ENCODE data around the gene TMEM198. TPM values are rescaled to one million over a fixed set of nuclear protein-coding genes. Genes with fewer than 3 reads are reported as not detected.

The TMEM198 gene
- total RNA-seq, 1 donor from 2014 or later = 1.8 TPM

DNA sequence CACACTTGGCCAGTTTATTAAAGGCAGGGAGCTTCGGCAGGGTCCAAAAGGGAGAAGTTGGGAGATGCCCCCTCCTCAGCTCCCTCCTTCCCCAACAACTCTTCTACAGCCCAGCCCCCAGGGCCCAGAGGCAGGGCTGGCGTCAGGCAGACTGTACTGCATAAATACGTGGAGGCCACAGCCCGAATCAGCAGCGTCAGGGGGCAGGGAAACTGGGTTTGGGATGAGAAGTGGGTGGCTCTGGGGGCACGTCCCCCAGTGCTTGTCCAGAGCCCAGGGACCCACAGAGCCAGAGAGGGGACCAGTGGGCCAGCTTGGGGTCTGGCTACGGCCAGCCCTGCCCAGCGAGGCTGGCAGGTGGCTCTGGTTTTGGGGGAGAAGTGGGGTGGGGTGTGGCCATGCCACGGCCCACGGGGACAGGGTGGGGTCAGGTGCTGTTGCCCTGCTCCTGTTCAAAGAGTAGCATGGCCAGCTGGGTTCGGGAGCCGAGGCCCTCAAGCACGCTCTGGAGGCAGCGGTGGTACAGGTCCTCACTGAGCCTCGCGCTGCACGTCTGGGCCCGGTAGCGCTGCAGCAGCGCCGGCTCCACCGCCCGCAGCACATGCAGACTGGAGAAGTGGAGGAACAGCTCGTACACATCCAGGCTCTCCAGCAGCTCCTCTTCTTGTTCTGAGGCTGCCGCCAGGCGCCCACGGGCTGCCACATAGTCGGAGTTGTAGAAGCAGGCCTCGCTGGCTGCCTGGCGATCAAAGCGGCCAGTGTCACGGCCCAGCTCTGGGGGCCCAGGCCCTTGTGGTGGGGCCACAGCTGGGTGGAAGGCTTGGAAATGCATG is 4.7 kb upstream of the TMEM198 start:
- no peak for DNase-seq (ENCODE audit: low spot score)
- intact Hi-C loops (cut with DNase I) = no loop called here

DNA sequence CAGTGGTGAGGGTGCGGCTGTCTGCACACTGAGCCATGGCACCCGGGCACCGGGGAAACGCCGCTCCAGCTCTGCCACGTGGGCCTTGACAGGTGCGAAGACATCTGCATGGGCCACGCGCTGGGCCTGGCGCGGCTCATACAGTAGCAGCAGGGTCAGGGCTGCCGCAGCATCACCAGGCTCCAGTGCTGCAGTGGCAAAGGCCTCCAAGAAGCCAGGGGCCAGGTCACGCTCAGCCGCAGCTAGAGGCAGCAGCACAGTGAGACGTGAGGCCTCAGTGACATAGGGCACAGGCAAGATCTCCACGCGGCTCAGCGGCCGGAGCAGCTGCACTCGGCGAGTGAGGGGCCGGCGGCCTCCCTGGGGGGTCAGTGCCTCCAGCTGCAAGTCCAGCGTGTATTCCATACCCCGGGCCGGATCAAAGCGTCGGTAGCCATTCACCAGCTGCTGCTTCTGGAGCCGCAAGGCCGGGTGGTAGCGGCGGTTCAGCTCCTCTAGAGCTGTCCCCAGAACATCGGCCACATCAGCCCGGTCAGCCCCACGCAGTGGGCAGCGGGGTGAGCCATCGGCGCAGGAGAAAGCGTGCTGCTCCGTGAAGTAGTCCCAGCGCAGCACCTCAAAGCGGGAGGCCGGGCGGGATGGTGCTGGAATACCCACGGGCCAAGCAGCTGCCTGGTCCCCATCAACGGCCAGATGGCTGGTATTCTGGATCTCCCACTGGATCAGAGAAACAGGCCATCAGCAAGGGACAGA is 3.7 kb upstream of the TMEM198 start:
- no peak for DNase-seq (ENCODE audit: low spot score)
- intact Hi-C loops (cut with DNase I) = no loop called here

DNA sequence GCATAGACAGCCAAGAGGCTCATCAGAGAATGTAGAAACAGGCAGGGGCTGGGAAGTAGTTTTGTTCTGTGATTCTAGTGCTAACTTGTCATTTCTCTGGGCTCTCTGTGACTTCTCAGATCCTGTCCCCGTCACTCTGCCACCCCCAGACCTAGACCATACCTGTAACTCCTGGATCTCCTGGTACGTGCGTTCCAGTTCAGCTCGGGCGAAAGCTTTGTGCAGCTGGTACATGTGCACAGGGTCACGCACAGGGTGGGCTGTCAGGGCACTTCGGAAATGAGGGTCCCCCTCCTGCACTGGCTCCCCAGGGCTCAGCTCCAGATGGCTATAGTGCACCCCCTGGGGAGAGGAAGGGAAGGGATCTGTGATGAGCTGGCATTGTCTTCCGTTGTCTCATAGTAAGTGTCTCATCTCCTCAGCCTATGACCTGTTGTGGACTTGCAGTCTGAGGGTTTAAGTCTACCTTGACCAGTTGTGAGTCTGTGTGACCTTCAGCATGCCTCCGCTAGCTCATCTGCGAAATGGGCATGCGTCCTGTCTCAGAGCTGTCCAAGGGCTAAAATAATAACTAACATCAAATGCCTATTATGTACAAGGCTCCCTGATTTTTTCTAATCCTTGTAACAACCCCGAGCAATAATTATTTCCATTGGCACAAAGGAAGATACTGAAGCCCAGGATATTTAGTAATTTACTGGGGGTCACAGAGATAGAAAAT is 2.9 kb upstream of the TMEM198 start:
- DNase-seq (ENCODE audit: low spot score) = no peak
- intact Hi-C loops (cut with DNase I) = no loop called here

DNA sequence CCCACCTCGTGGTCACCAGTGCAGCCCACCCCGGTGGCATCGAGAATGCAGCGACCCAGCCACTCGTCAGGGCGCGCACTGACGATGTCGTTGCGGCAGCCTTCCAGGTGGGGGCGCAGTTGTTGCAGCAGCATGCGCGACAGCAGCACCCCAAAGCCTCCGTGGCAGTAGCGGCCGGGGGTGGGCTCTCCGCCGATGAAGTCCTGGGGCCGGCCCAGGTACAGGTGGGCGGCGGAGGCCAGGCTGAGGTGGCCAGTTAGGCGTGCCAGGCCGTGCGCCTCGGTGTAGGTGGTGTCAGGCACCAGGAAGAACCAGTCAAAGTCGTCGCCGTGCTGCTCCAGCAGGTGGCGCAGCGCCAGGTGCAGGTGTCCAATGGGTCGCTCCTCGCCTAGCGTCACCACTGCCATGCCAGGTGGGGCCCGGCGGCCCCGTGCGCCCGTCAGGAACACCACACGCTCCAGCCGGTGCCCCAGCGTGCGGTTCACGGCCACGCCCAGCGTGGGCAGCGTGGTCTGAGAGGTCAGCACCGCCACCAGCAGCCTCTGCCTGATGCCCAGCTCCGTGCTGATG is 2.1 kb upstream of the TMEM198 start:
- intact Hi-C loops (cut with DNase I) = loop anchor here (2.0 kb wide), 2 partner anchors 55 to 147 kb away; partner anchors contain the start of gene STK11IP
- DNase-seq (ENCODE audit: low spot score) = peak; percentile 86

DNA sequence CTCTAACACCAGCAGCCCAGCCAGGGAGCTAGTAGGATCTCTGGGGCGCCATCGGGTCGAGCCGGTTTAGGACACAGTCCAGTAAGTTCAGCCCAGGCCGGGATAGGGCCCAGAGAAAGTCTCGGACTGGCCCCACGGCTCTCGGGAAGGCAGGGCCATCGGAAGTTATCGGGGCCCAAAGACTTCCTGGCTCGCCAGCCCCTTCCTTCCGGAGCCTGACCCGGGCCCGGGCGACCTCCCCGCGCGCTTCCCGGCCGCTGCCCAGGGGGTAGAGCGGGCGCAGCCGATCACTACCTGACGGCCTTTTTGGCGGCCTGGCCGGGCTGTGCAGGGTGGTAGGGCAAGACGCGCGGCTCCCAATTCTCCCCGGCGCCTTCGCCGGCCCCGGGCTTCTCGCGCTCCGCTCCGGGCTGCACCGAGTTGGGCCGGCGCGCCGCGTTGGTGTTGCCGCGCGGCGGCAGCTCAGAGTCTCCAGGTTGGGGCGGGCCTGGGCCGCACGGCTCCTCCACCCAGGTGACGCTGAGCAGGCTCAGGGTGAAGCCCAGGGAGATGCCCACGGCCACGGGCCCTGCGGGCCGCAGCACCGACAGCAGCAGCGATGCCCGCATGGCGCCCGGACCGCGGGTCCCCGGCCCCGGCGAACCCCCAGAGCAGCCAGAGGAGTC is 765 bp upstream of the TMEM198 start:
- no peak for DNase-seq (ENCODE audit: low spot score)
- intact Hi-C loops (cut with DNase I) = loop anchor here (1.0 to 2.0 kb wide), 3 partner anchors 54 to 146 kb away; partner anchors contain the start of gene STK11IP

DNA sequence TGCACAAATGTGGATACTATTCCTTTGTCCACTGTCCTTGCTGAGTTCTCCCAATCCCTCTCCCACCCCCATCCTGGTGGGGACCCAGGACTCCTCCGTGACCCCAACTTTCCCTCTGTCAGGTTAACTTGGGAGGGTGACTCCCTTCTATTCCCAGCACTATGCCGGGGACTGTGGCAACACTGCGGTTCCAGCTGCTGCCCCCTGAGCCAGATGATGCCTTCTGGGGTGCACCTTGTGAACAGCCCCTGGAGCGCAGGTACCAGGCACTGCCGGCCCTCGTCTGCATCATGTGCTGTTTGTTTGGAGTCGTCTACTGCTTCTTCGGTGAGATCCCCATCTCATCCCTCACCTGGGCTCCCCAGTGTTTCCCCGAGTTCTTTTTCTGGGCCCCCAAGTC is 739 bp downstream of the TMEM198 start:
- intact Hi-C loops (cut with DNase I) = no loop called here

DNA sequence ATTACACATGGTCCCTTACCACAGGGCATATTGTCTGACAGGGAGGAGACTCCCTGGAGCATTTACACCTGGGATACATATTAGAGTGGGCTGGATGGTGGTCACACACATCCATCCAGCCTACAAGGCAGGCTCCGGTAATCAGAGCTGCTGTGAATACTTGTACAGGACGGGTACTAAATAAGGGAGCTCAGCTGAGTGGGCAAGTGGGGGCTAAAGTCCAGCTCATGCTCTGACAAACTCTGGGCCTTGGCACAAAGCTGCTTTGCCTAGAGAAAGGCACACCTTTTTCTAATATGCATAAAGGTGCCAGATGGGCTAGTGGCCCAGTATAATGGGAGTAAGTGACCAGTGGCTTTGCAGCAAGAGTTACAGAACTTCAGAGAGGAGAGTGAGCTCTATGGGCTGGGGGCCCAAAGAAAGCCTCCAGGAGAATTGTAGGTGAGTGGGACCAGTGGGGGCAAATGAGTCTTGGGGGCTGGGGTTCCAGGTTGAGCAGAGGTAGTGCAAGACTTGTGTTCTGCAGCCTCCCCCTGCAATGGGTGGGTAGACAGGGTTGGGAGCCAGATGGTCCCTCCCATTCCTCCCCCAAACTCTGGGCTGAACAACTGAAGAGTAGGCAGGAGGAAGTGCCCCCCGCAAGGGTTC is 1.6 kb downstream of the TMEM198 start:
- intact Hi-C loops (cut with DNase I) = no loop called here
- no peak for DNase-seq (ENCODE audit: low spot score)

More for the DNA sequence above, 739 bp downstream of the TMEM198 start:
- no peak for DNase-seq (ENCODE audit: low spot score)

DNA sequence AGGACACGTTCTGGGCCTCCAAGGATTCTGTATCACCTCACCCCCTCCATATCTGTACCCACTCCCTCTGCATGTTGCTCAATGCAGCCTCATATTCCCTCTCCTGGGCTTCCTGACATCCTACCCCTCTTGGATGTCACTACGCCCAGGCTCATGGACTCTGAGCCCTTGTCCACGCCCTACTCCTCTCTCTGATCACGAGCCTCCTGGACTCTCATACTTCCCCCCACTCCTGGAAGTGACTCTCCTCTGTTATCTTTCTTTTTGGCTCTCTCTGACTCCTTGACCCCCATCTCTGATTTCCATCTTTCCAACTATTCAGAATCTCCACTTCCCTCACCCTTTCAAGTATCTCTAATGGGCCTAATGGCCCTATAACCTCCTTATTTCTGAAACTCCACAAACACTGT is 2.1 kb downstream of the TMEM198 start:
- intact Hi-C loops (cut with DNase I) = no loop called here
- DNase-seq (ENCODE audit: low spot score) = no peak

DNA sequence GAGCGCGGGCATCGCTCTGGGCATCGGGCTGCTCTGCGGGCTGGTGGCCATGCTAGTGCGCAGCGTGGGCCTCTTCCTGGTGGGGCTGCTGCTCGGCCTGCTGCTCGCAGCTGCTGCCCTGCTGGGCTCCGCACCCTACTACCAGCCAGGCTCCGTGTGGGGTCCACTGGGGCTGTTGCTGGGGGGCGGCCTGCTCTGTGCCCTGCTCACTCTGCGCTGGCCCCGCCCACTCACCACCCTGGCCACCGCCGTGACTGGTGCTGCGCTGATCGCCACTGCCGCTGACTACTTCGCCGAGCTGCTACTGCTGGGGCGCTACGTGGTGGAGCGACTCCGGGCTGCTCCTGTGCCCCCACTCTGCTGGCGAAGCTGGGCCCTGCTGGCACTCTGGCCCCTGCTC is 3.8 kb downstream of the TMEM198 start:
- DNase-seq (ENCODE audit: low spot score) = no peak
- intact Hi-C loops (cut with DNase I) = no loop called here

DNA sequence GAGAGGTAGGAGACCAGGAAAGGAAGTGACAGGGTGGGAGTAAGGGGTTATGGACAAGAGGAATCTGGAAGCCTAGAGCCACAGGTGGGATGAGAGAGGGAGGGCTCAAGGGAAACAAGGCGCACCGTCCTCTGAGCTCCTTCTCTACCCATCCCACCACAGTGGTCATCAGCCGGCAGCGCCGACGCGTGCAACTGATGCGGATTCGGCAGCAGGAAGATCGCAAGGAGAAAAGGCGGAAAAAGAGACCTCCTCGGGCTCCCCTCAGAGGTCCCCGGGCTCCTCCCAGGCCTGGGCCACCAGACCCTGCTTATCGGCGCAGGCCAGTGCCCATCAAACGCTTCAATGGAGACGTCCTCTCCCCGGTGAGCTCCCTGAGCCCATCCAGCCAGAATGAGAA is 5.2 kb downstream of the TMEM198 start:
- DNase-seq (ENCODE audit: low spot score) = no peak
- intact Hi-C loops (cut with DNase I) = no loop called here

DNA sequence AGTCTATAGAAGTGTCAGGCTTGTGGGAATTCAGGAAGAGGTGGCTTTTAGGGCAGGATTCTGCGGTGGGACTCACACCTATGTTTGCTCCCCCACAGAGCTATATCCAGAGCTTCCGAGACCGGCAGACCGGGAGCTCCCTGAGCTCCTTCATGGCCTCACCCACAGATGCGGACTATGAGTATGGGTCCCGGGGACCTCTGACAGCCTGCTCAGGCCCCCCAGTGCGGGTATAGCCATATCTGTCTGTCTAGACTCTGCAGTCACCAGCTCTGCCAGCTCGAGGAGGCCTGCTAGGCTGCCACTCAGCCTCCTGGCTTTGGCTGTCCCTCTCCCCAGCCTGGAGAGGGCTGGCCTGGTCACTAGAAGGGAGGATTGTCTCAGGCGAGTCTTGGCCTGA is 5.8 kb downstream of the TMEM198 start:
- DNase-seq (ENCODE audit: low spot score) = no peak
- intact Hi-C loops (cut with DNase I) = no loop called here

DNA sequence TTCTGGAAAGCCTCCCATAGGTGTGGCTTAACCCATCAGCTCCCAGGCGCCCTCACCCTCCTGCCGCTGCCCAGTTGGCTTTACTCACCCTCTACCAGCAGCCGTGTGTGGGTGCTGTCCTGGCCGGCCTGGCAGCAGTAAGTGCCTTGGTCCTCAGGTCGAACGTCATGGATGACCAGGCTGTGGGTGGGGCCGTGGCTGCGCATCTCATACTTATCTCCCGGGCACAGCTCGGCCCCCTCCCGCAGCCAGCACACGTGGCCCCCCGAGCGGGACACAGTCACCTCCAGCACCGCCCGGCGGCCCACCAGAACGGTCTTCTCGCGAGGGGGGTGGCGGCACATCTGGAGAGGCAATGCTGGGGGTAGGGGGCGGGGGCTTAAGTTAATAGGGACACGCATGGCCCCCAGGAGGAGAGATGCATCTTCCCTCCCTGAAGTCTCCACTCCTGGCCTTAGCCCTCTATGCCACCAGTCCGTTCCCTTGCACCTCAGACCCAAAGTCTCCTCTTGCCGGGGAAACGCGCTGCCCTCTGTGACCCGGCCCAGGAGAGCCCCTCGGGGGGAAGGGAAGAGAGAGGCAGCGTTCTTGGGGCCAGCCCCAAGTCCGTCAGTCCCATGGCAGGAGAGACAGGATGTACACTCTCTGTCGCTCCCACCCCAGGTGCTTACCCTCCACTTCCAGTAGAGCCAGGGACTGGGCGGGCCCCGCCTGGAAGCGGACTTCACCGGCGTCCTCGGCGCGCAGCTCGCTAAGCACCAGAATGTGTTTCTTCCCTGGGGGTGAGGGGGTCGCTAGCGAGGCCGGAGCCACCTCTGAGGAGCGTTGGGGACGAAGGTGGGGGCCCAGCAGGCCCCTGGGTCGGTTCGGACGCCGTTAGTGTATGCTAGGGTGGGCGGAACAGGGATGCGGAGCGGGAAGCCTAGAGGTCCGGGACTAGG is 7.9 kb downstream of the TMEM198 start:
- intact Hi-C loops (cut with DNase I) = no loop called here

DNA sequence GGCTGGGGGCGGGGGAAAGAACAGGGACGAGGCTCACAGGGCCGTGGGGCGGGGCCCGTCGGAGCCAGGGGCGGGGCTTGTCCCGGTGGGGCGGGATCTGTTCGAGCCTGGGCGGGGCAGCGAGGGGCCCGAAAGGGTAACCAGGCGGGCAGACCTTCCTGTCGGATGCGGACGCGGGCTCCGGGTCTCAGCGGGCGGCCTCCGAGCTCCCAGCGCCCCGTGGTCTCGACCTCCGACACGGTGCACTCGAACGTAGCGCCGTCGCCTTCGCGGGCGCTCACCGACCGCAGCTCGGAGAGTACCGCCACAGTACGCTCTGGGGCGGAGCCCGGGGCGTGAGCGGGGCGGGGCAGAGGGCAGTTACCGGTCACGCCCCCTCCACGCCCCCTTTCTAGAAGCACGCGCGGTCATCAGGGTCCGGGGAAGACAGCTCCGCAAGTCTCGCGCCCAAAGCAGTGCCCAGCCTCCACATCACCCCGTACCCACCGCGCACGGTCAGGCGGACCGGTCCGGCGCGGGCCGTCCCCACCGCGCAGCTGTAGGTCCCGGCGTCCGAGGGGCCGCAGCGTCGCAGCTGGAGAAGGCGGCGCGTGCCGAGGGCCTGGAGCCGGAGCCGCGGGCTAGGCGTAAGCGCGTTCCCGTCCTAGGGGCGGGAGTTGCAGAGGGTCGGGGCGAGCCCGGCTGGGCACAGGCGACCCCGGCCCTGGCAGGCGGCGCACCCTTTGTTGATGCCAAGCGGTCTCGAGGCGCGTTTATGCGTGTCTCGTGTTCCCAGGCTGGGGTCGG is 8.7 kb downstream of the TMEM198 start:
- intact Hi-C loops (cut with DNase I) = no loop called here
- DNase-seq (ENCODE audit: low spot score) = peak; percentile 84

More for the DNA sequence above, 7.9 kb downstream of the TMEM198 start:
- no peak for DNase-seq (ENCODE audit: low spot score)

DNA sequence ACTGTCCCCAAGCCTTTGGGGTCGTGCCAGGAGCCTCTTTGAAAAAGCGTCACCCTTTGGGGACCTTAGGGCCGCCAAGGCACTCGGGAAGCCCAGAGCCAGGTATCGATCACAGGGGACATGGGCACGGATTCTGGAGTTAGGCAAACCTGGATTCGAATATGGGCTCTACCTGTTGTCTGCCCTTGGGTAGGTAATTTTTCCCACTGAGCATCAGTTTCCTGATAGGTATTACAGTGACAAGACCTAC is 9.3 kb downstream of the TMEM198 start:
- DNase-seq (ENCODE audit: low spot score) = no peak
- intact Hi-C loops (cut with DNase I) = no loop called here

DNA sequence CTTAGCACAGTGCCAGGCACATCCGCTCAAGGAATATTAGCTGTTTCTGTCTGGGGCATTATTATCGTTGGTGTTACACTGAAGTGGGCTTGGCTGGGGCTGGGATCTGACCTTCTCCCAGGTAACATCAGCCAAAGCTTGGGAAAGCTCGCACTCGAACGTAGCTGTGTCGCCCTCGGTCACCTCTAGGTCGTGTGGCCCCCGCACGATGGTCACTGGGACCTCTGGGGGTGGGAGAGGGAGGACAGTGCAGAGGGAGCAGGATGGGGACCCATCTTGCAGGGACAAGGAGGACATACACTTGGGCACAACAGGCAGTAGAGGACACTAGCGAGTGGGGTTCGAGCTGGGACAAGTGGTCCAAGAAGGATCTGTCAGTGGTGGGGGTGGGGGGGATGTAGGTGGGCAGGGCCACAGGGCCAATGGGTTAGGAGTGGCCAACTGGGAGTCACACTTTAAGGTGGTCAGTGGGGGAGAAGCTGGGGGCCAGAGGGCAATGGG is 9.7 kb downstream of the TMEM198 start:
- DNase-seq (ENCODE audit: low spot score) = no peak
- intact Hi-C loops (cut with DNase I) = no loop called here

DNA sequence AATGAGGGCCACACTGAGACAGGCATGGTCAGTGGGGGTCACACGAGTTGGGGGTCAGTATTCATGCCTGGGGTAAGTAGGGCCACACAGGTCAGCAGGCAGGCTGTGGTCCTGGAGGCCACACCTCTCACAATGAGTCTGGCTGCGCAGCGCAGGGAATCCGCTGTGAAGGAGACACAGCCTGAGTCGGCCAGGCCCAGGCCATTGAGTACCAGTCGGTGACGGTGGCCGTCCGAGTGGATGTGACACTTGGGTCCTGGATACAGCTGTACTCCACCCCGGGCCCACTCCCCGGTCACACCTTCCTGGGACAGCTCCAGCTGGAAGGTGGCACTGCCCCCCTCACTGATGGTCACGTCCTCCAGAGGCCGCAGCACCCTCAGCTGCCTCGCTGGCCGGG is 10.5 kb downstream of the TMEM198 start:
- intact Hi-C loops (cut with DNase I) = no loop called here
- DNase-seq (ENCODE audit: low spot score) = no peak

DNA sequence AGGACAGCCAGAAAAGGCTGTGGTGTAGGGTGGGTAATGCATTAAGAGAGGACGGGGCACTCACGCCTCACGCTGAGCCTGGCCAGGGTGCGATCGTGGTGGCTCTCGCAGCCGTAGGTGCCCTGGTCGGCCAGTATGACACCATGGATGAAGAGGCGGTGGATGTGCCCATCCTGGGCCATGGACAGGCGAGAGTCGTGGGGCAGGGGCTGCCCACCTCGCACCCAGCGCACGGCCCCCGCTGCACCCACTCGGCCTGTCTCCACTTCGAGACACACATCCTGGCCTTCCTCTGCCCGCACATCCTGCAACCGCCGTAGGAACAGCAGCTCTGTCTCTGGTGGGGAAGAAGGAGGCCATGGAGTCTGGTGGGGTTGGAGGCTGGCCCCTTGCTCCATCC is 12.1 kb downstream of the TMEM198 start:
- DNase-seq (ENCODE audit: low spot score) = no peak
- intact Hi-C loops (cut with DNase I) = no loop called here
